Erythroblast (primary cell): Measurements from ENCODE around the gene POLR2J3.
"Not testable (repeated sequence)": the region's sequence is repeated elsewhere in the genome, so short reads cannot be mapped to it uniquely, and the experiment has no call there.

Experiments
- GATA1 ChIP-seq: IDR thresholded peaks from 2 replicates; pipeline ENCODE4 v1.6.1; 2011; ENCODE audit warnings: low read depth, mild to moderate bottlenecking, control low read depth, low read length, moderate library complexity
- POLR2A ChIP-seq: IDR thresholded peaks from 2 replicates; pipeline ENCODE4 v1.6.1; 2011; ENCODE audit warnings: mild to moderate bottlenecking, low read length

- not testable (repeated sequence) for TF ChIP-seq POLR2A, GATA1
These were observed 44.2 kb upstream of the POLR2J3 start, which contains the start of gene RASA4 for GRCh38 chr7:102616507-102617125.
